ENCODE results near the gene CACNA1D. TPM values are rescaled to one million over a fixed set of nuclear protein-coding genes. Genes with fewer than 3 reads are reported as not detected.

The CACNA1D gene
- total RNA-seq, 1 donor from 2014 or later: 2.8 TPM

- Mint-ChIP-seq H3K4me1 (peaks cover 39% of the 10 kb centered on the region), H3K27me3 (ENCODE audit: low read depth) (peaks cover 4% of the 10 kb centered on the region), H3K9me3 (no peaks in the 10 kb centered on the region), H3K4me3 (no peak overlapping the region), H3K27ac (no peak overlapping the region), H3K36me3 (no peaks in the 10 kb centered on the region)
- DNase-seq (ENCODE audit: low spot score in 2 of 2, unreplicated experiment in 2 of 2): no peak
- TF ChIP-seq, protein P1, sequence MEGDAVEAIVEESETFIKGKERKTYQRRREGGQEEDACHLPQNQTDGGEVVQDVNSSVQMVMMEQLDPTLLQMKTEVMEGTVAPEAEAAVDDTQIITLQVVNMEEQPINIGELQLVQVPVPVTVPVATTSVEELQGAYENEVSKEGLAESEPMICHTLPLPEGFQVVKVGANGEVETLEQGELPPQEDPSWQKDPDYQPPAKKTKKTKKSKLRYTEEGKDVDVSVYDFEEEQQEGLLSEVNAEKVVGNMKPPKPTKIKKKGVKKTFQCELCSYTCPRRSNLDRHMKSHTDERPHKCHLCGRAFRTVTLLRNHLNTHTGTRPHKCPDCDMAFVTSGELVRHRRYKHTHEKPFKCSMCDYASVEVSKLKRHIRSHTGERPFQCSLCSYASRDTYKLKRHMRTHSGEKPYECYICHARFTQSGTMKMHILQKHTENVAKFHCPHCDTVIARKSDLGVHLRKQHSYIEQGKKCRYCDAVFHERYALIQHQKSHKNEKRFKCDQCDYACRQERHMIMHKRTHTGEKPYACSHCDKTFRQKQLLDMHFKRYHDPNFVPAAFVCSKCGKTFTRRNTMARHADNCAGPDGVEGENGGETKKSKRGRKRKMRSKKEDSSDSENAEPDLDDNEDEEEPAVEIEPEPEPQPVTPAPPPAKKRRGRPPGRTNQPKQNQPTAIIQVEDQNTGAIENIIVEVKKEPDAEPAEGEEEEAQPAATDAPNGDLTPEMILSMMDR (IDR thresholded peaks at IDR 0.05; ENCODE audit: unreplicated experiment): no peak
Observed at GRCh38 chr3:53533472-53533871, 39.1 kb downstream of the CACNA1D start.

- H3K9me3 Mint-ChIP-seq: no peaks in the 10 kb centered on the region
- H3K4me3 Mint-ChIP-seq: no peak overlapping the region
- DNase-seq (ENCODE audit: low spot score in 2 of 2, unreplicated experiment in 2 of 2): no peak
- H3K27ac Mint-ChIP-seq: no peak overlapping the region
- H3K4me1 Mint-ChIP-seq: peaks cover 39% of the 10 kb centered on the region
- peaks cover 4% of the 10 kb centered on the region for H3K27me3 Mint-ChIP-seq (ENCODE audit: low read depth)
- TF ChIP-seq, protein P1 (IDR thresholded peaks at IDR 0.05; ENCODE audit: unreplicated experiment): no peak
- H3K36me3 Mint-ChIP-seq: no peaks in the 10 kb centered on the region
Observed at GRCh38 chr3:53534216-53534615, 39.8 kb downstream of the CACNA1D start.

- H3K27ac Mint-ChIP-seq: no peak overlapping the region
- peaks cover 39% of the 10 kb centered on the region for H3K4me1 Mint-ChIP-seq
- H3K9me3 Mint-ChIP-seq: no peaks in the 10 kb centered on the region
- no peaks in the 10 kb centered on the region for H3K36me3 Mint-ChIP-seq
- TF ChIP-seq, protein P1 (IDR thresholded peaks at IDR 0.05; ENCODE audit: unreplicated experiment): no peak
- H3K27me3 Mint-ChIP-seq (ENCODE audit: low read depth): peaks cover 4% of the 10 kb centered on the region
- H3K4me3 Mint-ChIP-seq: no peak overlapping the region
- no peak for DNase-seq (ENCODE audit: low spot score in 2 of 2, unreplicated experiment in 2 of 2)
Observed at GRCh38 chr3:53534676-53535400, 40.4 kb downstream of the CACNA1D start.

DNA sequence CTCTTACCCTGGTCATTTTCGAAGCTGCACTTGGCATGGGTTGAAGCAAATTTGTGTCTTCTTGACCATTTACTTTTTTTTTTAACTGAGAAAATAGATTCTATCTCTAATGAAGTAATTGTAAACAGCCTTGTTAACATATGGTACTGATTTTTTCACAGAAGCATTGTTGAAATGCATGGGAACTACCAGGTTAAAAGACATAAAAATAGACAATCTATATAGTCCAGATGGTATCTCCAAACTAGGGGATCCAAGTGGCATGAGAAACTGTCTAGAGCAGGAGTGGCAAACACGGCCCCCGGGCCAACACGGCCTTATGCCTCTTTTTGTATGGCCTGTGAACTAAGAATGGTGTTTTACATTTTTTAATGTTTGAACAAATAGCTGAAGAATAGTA, 41.9 kb downstream of the CACNA1D start:
- Mint-ChIP-seq H3K4me1 (peaks cover 39% of the 10 kb centered on the region), H3K36me3 (no peaks in the 10 kb centered on the region), H3K27me3 (ENCODE audit: low read depth) (no peaks in the 10 kb centered on the region), H3K4me3 (no peak overlapping the region), H3K9me3 (no peaks in the 10 kb centered on the region), H3K27ac (no peak overlapping the region)
- TF ChIP-seq, protein P1 (IDR thresholded peaks at IDR 0.05; ENCODE audit: unreplicated experiment): no peak
- DNase-seq (ENCODE audit: low spot score in 2 of 2, unreplicated experiment in 2 of 2): no peak

DNA sequence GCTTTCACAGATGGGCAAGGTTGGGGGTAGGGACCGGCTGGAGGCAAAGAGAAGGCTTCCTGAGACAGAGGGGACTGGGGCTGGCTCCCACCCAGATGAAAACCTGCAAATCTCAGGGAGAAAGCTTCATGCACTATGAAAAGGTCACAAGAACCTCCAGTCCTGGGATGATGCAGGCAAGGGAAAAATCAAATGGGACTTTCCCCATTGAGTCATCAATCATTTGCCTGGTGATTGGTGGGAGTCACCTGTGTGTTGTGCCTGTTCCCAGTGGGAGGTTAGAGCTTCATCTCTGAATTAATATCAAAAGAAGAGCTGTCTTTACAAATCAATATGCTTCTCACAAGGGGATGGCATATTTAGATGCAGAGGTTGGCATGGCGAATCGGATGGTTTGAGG, 49.9 kb downstream of the CACNA1D start:
- TF ChIP-seq, protein P1 (IDR thresholded peaks at IDR 0.05; ENCODE audit: unreplicated experiment): no peak
- H3K27ac Mint-ChIP-seq: no peak overlapping the region

More for the DNA sequence above, 49.9 kb downstream of the CACNA1D start:
- Mint-ChIP-seq H3K4me3 (no peak overlapping the region), H3K4me1 (no peaks in the 10 kb centered on the region), H3K27me3 (ENCODE audit: low read depth) (peaks cover 1% of the 10 kb centered on the region), H3K36me3 (no peaks in the 10 kb centered on the region), H3K9me3 (no peaks in the 10 kb centered on the region)
- no peak for DNase-seq (ENCODE audit: low spot score in 2 of 2, unreplicated experiment in 2 of 2)
